ENCODE data around the gene ZIC1. TPM values are rescaled to one million over a fixed set of nuclear protein-coding genes. Genes with fewer than 3 reads are reported as not detected.

Gene ZIC1
- total RNA-seq, 1 experiment from 2014 or later, result not detected

DNA sequence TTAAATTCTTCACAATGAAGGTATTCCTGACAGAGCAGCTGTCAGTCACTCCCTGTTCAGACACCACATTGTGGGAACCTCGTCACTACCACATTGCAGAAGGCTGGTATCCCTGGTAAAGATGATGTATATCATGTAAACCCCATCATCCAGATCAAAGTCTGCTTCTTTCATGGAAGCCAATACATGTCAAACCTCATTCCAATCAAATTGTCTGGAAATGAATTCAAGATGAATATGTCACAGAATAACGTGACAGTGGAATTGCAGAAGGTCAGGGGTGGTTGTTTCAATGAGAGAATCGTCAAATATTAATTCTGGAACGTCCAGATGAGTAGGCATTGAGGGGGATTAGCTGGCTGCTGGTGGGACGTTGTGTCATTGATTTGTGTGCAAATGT is 7.0 kb upstream of the ZIC1 start:
- H3K79me2 ChIP-seq (ENCODE audit: insufficient read depth, low read length), result no peaks in the 10 kb centered on the region
- RAD21 ChIA-PET (ENCODE audit: low non-redundant PET in 1 of 2, low total read pairs in 2 of 2, uncharacterized antibody in 2 of 2, unreplicated experiment in 2 of 2), result no interaction called here

More for the DNA sequence above, 7.0 kb upstream of the ZIC1 start:
- TF ChIP-seq ELF1 (IDR thresholded peaks at IDR 0.05; ENCODE audit: borderline replicate concordance, low read depth), result no peak
- TF ChIP-seq POLR2AphosphoS5 (IDR thresholded peaks at IDR 0.05; ENCODE audit: low read depth, low read length), result no peak
- no peak for TF ChIP-seq YY1 (IDR thresholded peaks at IDR 0.05; ENCODE audit: extremely low read depth, insufficient replicate concordance, low read depth, low read length)
- TF ChIP-seq EZH2 (IDR thresholded peaks at IDR 0.05), result no peak
- no peak for TF ChIP-seq ZFX (IDR thresholded peaks at IDR 0.05)
- no peak for TF ChIP-seq RAD21 (IDR thresholded peaks at IDR 0.05; ENCODE audit: low read depth)
- no peak for TF ChIP-seq EGR1 (IDR thresholded peaks at IDR 0.05; ENCODE audit: low read depth)
- no peak for TF ChIP-seq SP1 (IDR thresholded peaks at IDR 0.05; ENCODE audit: low read depth)
- TF ChIP-seq REST (IDR thresholded peaks at IDR 0.05; ENCODE audit: low read depth), result no peak
- TF ChIP-seq MAX (IDR thresholded peaks at IDR 0.05), result no peak
- no peak for TF ChIP-seq SRF (IDR thresholded peaks at IDR 0.05; ENCODE audit: low read depth)
- TF ChIP-seq, protein P1, sequence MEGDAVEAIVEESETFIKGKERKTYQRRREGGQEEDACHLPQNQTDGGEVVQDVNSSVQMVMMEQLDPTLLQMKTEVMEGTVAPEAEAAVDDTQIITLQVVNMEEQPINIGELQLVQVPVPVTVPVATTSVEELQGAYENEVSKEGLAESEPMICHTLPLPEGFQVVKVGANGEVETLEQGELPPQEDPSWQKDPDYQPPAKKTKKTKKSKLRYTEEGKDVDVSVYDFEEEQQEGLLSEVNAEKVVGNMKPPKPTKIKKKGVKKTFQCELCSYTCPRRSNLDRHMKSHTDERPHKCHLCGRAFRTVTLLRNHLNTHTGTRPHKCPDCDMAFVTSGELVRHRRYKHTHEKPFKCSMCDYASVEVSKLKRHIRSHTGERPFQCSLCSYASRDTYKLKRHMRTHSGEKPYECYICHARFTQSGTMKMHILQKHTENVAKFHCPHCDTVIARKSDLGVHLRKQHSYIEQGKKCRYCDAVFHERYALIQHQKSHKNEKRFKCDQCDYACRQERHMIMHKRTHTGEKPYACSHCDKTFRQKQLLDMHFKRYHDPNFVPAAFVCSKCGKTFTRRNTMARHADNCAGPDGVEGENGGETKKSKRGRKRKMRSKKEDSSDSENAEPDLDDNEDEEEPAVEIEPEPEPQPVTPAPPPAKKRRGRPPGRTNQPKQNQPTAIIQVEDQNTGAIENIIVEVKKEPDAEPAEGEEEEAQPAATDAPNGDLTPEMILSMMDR (IDR thresholded peaks at IDR 0.05 in 2 of 3, conservative IDR thresholded peaks at IDR 0.05 in 1 of 3; ENCODE audit: borderline replicate concordance in 1 of 3, insufficient read depth in 1 of 3, low read depth in 2 of 3, low read length in 2 of 3), result no peak
- TF ChIP-seq ZBTB33 (IDR thresholded peaks at IDR 0.05; ENCODE audit: extremely low read depth, insufficient replicate concordance, low read length), result no peak
- TF ChIP-seq, protein P2, sequence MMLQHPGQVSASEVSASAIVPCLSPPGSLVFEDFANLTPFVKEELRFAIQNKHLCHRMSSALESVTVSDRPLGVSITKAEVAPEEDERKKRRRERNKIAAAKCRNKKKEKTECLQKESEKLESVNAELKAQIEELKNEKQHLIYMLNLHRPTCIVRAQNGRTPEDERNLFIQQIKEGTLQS (IDR thresholded peaks at IDR 0.05), result no peak
- no peak for TF ChIP-seq CEBPB (IDR thresholded peaks at IDR 0.05; ENCODE audit: low read depth)
- Histone ChIP-seq H4K20me1 (ENCODE audit: insufficient read depth) (no peaks in the 10 kb centered on the region), H3K27ac (ENCODE audit: low read depth, low read length) (no peak overlapping the region), H3K4me2 (ENCODE audit: low read length) (no peak overlapping the region), H3K9me2 (ENCODE audit: insufficient read depth) (no peaks in the 10 kb centered on the region), H3K36me3 (ENCODE audit: control insufficient read depth in 1 of 2, insufficient read depth in 2 of 2, low read length in 2 of 2) (no peaks in the 10 kb centered on the region), H3K9me3 (ENCODE audit: control insufficient read depth in 1 of 2, insufficient read depth in 1 of 2, low read depth in 1 of 2, low read length in 2 of 2) (no peaks in the 10 kb centered on the region), H3K27me3 (ENCODE audit: insufficient read depth, low read length) (no peaks in the 10 kb centered on the region), H3K4me1 (ENCODE audit: control insufficient read depth in 1 of 2, insufficient read depth in 2 of 2, low read length in 2 of 2) (0 out of 4 replicates have a peak, but pooled peaks cover 0 to 3% of the 10 kb centered on the region in 2 experiments), H2AFZ (ENCODE audit: low read depth, low read length, poor library complexity, severe bottlenecking) (no peak overlapping the region), H3K4me3 (replicated peaks in 1 of 2; ENCODE audit: low read depth in 1 of 2, low read length in 2 of 2) (no peak overlapping the region), H3K9ac (ENCODE audit: low read length) (no peak overlapping the region)
- BruUV-seq (replicated peaks), result no TSS peak
- intact Hi-C loops (cut with micrococcal nuclease), result no loop called here
- CTCF ChIA-PET, result no interaction called here
- POLR2A ChIA-PET, result no interaction called here
- ATAC-seq (no peak), DNase-seq (ENCODE audit: low read depth, low spot score) (no peak)

Measured in HCT116 (cell line).